Left lung (tissue), 10 donors: ENCODE measurements around the gene SEC14L1. TPM values are rescaled to one million over a fixed set of nuclear protein-coding genes. Genes with fewer than 3 reads are reported as not detected.

ENCODE experiments used
- ATAC-seq: fragments of 200-7000 bp; cut with Tn5 transposase; one replicate; pipeline ENCODE4 v1.9.1; 2020; ENCODE audit warnings: moderate library complexity
- DNase-seq, 4 donors: peaks; one replicate each; pipeline ENCODE4 v3.0.0-alpha.2; 2013 to 2020
- H3K27ac ChIP-seq, 2 donors: fragments of 200-600 bp; sonication (generic) in 1 of 2; one replicate each; pipeline versions ENCODE4 v1.5.0 to v1.8.0; 2020 to 2021
- H3K27me3 ChIP-seq, 2 donors: fragments of 200-600 bp; sonication (generic) in 1 of 2; one replicate each; pipeline versions ENCODE4 v1.5.0 to v1.8.0; 2020 to 2021
- H3K36me3 ChIP-seq, 2 donors: fragments of 200-600 bp; sonication (generic) in 1 of 2; one replicate each; pipeline versions ENCODE4 v1.5.0 to v1.8.0; 2020 to 2021
- H3K4me1 ChIP-seq, 2 donors: fragments of 200-600 bp; one replicate each; pipeline ENCODE4 v1.8.0; 2021
- H3K4me3 ChIP-seq, 2 donors: fragments of 200-600 bp; sonication (generic) in 1 of 2; one replicate each; pipeline versions ENCODE4 v1.5.0 to v1.8.0; 2020 to 2021; ENCODE audit warnings: mild to moderate bottlenecking in 1 of 2
- H3K9me3 ChIP-seq, 2 donors: fragments of 200-600 bp; sonication (generic) in 1 of 2; one replicate each; pipeline versions ENCODE4 v1.5.0 to v1.8.0; 2020 to 2021
- CTCF ChIP-seq, 2 donors: fragments of 200-600 bp; sonication (generic) in 1 of 2; IDR thresholded peaks; one replicate each; pipeline versions ENCODE4 v1.5.0 to v1.8.0; 2021; ENCODE audit warnings: antibody characterized with exemption in 2 of 2
- intact Hi-C, 2 donors: fragments of 100-400 bp; cut with DNase I; formaldehyde crosslinking; loops; one replicate each; pipeline versions ENCODE4 v1.11.2 to v1.14.2; 2022
- polyA plus RNA-seq, 6 donors: library from polyadenylated mRNA; unstranded; fragments of 120-200 nt; gene quantifications; one replicate each; pipeline ENCODE4 v1.2.1, GENCODE V29; 2013; ENCODE audit not compliant: insufficient read length in 6 of 6
- total RNA-seq, 2 donors: library from RNA; stranded (reverse); fragmentation: NEBNext Ultra II Directional; extraction: Animal tissue kit (Norgen Biotek cat#: 25700); gene quantifications; one replicate each; pipeline ENCODE4 v1.2.1, GENCODE V29; 2021
- donor health status: DM: no; HTN: yes; CAD: no.
- donor health status: DM: no; HTN: no; CAD: no.

SEC14L1 gene
- total and polyA plus RNA-seq, 8 donors: 79.0 to 151 (median 84.5) TPM

DNA sequence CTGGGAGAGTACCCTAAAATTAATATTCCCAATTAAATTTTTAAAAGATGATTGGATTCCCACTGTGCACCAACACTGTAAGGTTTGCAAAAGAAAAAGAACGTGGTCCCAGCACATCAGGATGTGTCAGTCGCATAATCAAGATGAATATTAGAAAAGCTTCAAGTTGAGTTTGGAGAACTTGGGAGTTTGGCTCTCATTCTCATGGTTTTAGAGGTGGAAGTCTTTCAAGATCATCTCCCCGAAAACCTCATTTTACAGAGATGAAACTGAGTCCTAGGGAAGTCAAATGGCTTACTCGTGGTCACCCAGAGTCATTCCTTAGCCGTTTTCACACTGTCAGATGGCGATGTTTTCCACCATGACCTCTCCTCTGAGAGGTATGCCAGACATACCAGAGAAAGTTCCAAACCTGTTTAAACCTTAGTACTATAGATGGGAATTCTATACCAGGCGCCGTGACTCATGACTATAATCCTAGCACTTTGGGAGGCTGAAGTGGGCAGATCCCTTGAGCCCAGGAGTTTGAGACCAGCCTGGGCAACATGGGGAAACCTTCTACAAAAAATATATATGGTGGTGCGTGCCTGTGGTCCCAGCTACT, 1.2 kb downstream of the SEC14L1 start:
- TF ChIP-seq CTCF (IDR thresholded peaks at IDR 0.05): no peak
- ATAC-seq (no peak), DNase-seq (no peak)
- peak overlapping the region; percentile 88 to 99 for H3K27ac ChIP-seq
- no peaks in the 10 kb centered on the region for H3K27me3 ChIP-seq
- H3K36me3 ChIP-seq: peaks cover 0 to 26% of the 10 kb centered on the region in 2 donors
- peaks cover 0 to 12% of the 10 kb centered on the region in 2 donors for H3K9me3 ChIP-seq
- intact Hi-C loops: loop anchor here (10.0 kb wide), 2 partner anchors 47 to 63 kb away; no protein-coding TSS in a partner anchor
- H3K4me1 ChIP-seq: peaks cover 13 to 86% of the 10 kb centered on the region in 2 donors
- H3K4me3 ChIP-seq: peak overlapping the region; percentile 63 to 78

DNA sequence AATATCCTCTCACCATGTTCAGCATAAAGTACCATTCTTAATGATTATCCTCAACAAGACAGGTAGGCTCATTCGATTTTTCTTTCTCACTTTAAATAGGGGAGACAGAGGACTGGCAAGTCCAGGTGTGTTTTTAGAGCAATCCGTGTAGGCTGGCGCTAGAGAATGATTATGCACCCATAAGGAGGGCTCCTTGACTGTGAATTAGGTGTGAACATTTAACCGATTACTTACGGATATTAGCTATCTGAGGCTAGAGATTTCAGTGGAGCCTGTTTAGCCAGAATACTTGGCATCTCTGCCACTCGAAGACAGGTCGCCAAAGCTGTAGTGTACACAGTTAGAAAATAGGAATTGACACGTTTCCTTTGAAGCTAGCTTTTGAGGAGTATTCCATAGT, 1.9 kb downstream of the SEC14L1 start:
- H3K9me3 ChIP-seq: peaks cover 0 to 6% of the 10 kb centered on the region in 2 donors
- no peaks in the 10 kb centered on the region for H3K27me3 ChIP-seq
- H3K36me3 ChIP-seq: peaks cover 0 to 31% of the 10 kb centered on the region in 2 donors
- ATAC-seq (no peak), DNase-seq (no peak)
- peaks cover 13 to 87% of the 10 kb centered on the region in 2 donors for H3K4me1 ChIP-seq
- no peak for TF ChIP-seq CTCF (IDR thresholded peaks at IDR 0.05)
- H3K4me3 ChIP-seq: peak overlapping the region; percentile 7 to 78
- intact Hi-C loops: loop anchor here (10.0 kb wide), 2 partner anchors 48 to 62 kb away; no protein-coding TSS in a partner anchor
- peak overlapping the region; percentile 88 to 99 for H3K27ac ChIP-seq

GRCh38 chr17:77143306-77143705, 2.5 kb downstream of the SEC14L1 start:
- Histone ChIP-seq H3K27ac (peak overlapping the region; percentile 82 to 88), H3K36me3 (peaks cover 0 to 37% of the 10 kb centered on the region in 2 donors), H3K27me3 (no peaks in the 10 kb centered on the region), H3K4me3 (peak overlapping the region in 1 of 2 donors; percentile 78), H3K4me1 (peaks cover 17 to 87% of the 10 kb centered on the region in 2 donors), H3K9me3 (peaks cover 0 to 6% of the 10 kb centered on the region in 2 donors)
- TF ChIP-seq CTCF (IDR thresholded peaks at IDR 0.05): no peak
- intact Hi-C loops: loop anchor here (10.0 kb wide), 2 partner anchors 49 to 61 kb away; no protein-coding TSS in a partner anchor
- no peak for ATAC-seq
- no peak for DNase-seq

GRCh38 chr17:77144227-77144626, 3.5 kb downstream of the SEC14L1 start:
- Histone ChIP-seq H3K4me3 (peak overlapping the region in 1 of 2 donors; percentile 78), H3K27ac (peak overlapping the region; percentile 82 to 88), H3K27me3 (no peaks in the 10 kb centered on the region), H3K36me3 (peaks cover 0 to 45% of the 10 kb centered on the region in 2 donors), H3K9me3 (no peaks in the 10 kb centered on the region), H3K4me1 (peaks cover 22 to 86% of the 10 kb centered on the region in 2 donors)
- intact Hi-C loops: loop anchor here (10.0 kb wide), 2 partner anchors 49 to 61 kb away; no protein-coding TSS in a partner anchor
- ATAC-seq (no peak), DNase-seq (no peak)
- no peak for TF ChIP-seq CTCF (IDR thresholded peaks at IDR 0.05)

- no peaks in the 10 kb centered on the region for H3K9me3 ChIP-seq
- peaks cover 22 to 86% of the 10 kb centered on the region in 2 donors for H3K4me1 ChIP-seq
- TF ChIP-seq CTCF (IDR thresholded peaks at IDR 0.05): no peak
- H3K36me3 ChIP-seq: peaks cover 0 to 55% of the 10 kb centered on the region in 2 donors
- intact Hi-C loops: loop anchor here (10.0 kb wide), 2 partner anchors 50 to 60 kb away; no protein-coding TSS in a partner anchor
- no peak for DNase-seq
- H3K27me3 ChIP-seq: no peaks in the 10 kb centered on the region
- H3K27ac ChIP-seq: peak overlapping the region; percentile 82 to 88
- peak overlapping the region in 1 of 2 donors; percentile 78 for H3K4me3 ChIP-seq
- ATAC-seq: no peak
Measured at GRCh38 chr17:77145224-77145611, 4.4 kb downstream of the SEC14L1 start.
